Stimulated activated CD8-positive, alpha-beta memory T cell treated with anti-CD3 and anti-CD28 coated beads, Interleukin-15, amount 100 ng/mL, for 24 hours (primary cell): Measurements from ENCODE around the gene ABL2.
"Not testable (repeated sequence)": the region's sequence is repeated elsewhere in the genome, so short reads cannot be mapped to it uniquely, and the experiment has no call there.

Experiments
- DNase-seq: peaks from one replicate; pipeline ENCODE4 v3.0.0-alpha.2; 2020; ENCODE audit warnings: low read depth

ABL2 gene

GRCh38 chr1:179217943-179218507, 11.5 kb downstream of the ABL2 start:
- no peak for DNase-seq

GRCh38 chr1:179213317-179213716, 16.2 kb downstream of the ABL2 start:
- DNase-seq: not testable (repeated sequence)

GRCh38 chr1:179208681-179209477, 20.6 kb downstream of the ABL2 start:
- DNase-seq: no peak

- DNase-seq: no peak
Measured at GRCh38 chr1:179206812-179207211, 22.7 kb downstream of the ABL2 start.

- DNase-seq: no peak
Measured at GRCh38 chr1:179205284-179205683, 24.2 kb downstream of the ABL2 start.

GRCh38 chr1:179202161-179202560, 27.3 kb downstream of the ABL2 start:
- no peak for DNase-seq

- no peak for DNase-seq
Measured at GRCh38 chr1:179200586-179200985, 28.9 kb downstream of the ABL2 start.

- no peak for DNase-seq
Measured at GRCh38 chr1:179197690-179198297, 31.7 kb downstream of the ABL2 start.

- DNase-seq: not testable (repeated sequence)
Measured at GRCh38 chr1:179195857-179196256, 33.6 kb downstream of the ABL2 start.

- no peak for DNase-seq
Measured at GRCh38 chr1:179195376-179195775, 34.1 kb downstream of the ABL2 start.

GRCh38 chr1:179194068-179194537, 35.4 kb downstream of the ABL2 start:
- no peak for DNase-seq

- no peak for DNase-seq
Measured at GRCh38 chr1:179190861-179191260, 38.6 kb downstream of the ABL2 start.

GRCh38 chr1:179187735-179188471, 41.6 kb downstream of the ABL2 start:
- no peak for DNase-seq

GRCh38 chr1:179187043-179187442, 42.4 kb downstream of the ABL2 start:
- DNase-seq: no peak

- no peak for DNase-seq
Measured at GRCh38 chr1:179184403-179184802, 45.1 kb downstream of the ABL2 start.

GRCh38 chr1:179183857-179184256, 45.6 kb downstream of the ABL2 start:
- DNase-seq: no peak

GRCh38 chr1:179178950-179179349, 50.5 kb downstream of the ABL2 start:
- no peak for DNase-seq

GRCh38 chr1:179178183-179178582, 51.3 kb downstream of the ABL2 start:
- DNase-seq: no peak

- DNase-seq: no peak
Measured at GRCh38 chr1:179177615-179178014, 51.9 kb downstream of the ABL2 start.

- no peak for DNase-seq
Measured at GRCh38 chr1:179177182-179177581, 52.3 kb downstream of the ABL2 start.

GRCh38 chr1:179175011-179175841, 54.3 kb downstream of the ABL2 start:
- no peak for DNase-seq

- DNase-seq: not testable (repeated sequence)
Measured at GRCh38 chr1:179170468-179170770, 59.1 kb downstream of the ABL2 start.
